HepG2 (cell line): ENCODE results near the gene EPB41L2. TPM values are rescaled to one million over a fixed set of nuclear protein-coding genes. Genes with fewer than 3 reads are reported as not detected.
A peak's percentile ranks its signal among the peaks of the same experiment; 100 is the strongest.

Source experiments
- ATAC-seq: fragments of 200-7000 bp; cut with Tn5 transposase; 3 replicates; pipeline ENCODE4 v1.9.1; 2020; ENCODE audit warnings: mild to moderate bottlenecking, moderate library complexity
- BruUV-seq: library from RNA; stranded (reverse); fragments of 400-500 nt; replicated peaks from 2 replicates; lab custom pipeline; 2021; lab: Mats Ljungman, UMichigan
- CTCF ChIA-PET: fragments of 300-600 bp; formaldehyde crosslinking; extraction: SDS; loops from one replicate; lab custom pipeline; 2021; ENCODE audit warnings: low total read pairs, inconsistent platforms, low intra/inter-chr PET ratio; lab: Yijun Ruan, JAX
- POLR2A ChIA-PET: fragments of 350-600 bp; sonication (Branson Sonifier 250); formaldehyde crosslinking; loops from one replicate; lab custom pipeline; 2020; ENCODE audit warnings: antibody characterized with exemption, inconsistent platforms; lab: Yijun Ruan, JAX
- DNase-seq: peaks from one replicate; pipeline ENCODE4 v3.0.0-alpha.2; 2015; ENCODE audit warnings: low spot score
- FAIRE-seq: peaks from 3 replicates; lab custom pipeline; 2011; peaks lifted over from hg19 to GRCh38; lab: Jason Lieb, UNC
- H2AFZ ChIP-seq: one replicate; pipeline ENCODE4 v1.6.1; 2011; ENCODE audit warnings: low read length, inconsistent platforms
- H3K27ac ChIP-seq: fragments of 300-600 bp; 3 replicates; pipeline ENCODE4 v1.8.0; 2011; ENCODE audit warnings: mixed run types, mild to moderate bottlenecking, mixed read lengths, low read length, inconsistent platforms; ENCODE audit not compliant: insufficient read depth; ENCODE audit errors: extremely low read length
- H3K27me3 ChIP-seq, 2 experiments: fragments of 200-600 bp in 1 of 2; 2 replicates in 1 of 2; 3 replicates in 1 of 2; pipeline versions ENCODE4 v1.6.0 to v1.8.0; 2011; ENCODE audit warnings: low read length in 2 of 2, mild to moderate bottlenecking in 2 of 2, moderate library complexity in 2 of 2, inconsistent platforms in 1 of 2; ENCODE audit not compliant: insufficient read depth in 2 of 2, control insufficient read depth in 1 of 2
- H3K36me3 ChIP-seq, 2 experiments: fragments of 200-600 bp in 1 of 2; replicated peaks in 1 of 2; 2 replicates in 1 of 2; 3 replicates in 1 of 2; pipeline versions ENCODE4 v1.5.1 to v1.8.0; 2011; ENCODE audit warnings: low read length in 2 of 2, inconsistent platforms in 1 of 2; ENCODE audit not compliant: insufficient read depth in 2 of 2, control insufficient read depth in 1 of 2
- H3K4me1 ChIP-seq: 2 replicates; pipeline ENCODE4 v1.5.1; 2012; ENCODE audit warnings: low read length, inconsistent platforms; ENCODE audit not compliant: insufficient read depth
- H3K4me2 ChIP-seq: 2 replicates; pipeline ENCODE4 v1.6.0; 2011; ENCODE audit warnings: low read depth, low read length, inconsistent platforms
- H3K4me3 ChIP-seq, 3 experiments: fragments of 200-600 bp in 1 of 3; sonication (generic), shearing (Covaris generic) in 1 of 3; replicated peaks in 1 of 3; 2 replicates each; pipeline ENCODE4 v1.5.1; 2011 to 2016; ENCODE audit warnings: low read length in 3 of 3, inconsistent platforms in 2 of 3, low read depth in 2 of 3, mild to moderate bottlenecking in 2 of 3, control low read depth in 1 of 3, mixed read lengths in 1 of 3; ENCODE audit not compliant: insufficient read depth in 1 of 3
- H3K79me2 ChIP-seq: one replicate; pipeline ENCODE4 v1.6.1; 2011; ENCODE audit warnings: low read length, inconsistent platforms; ENCODE audit not compliant: insufficient read depth
- H3K9ac ChIP-seq: 2 replicates; pipeline ENCODE4 v1.6.0; 2011; ENCODE audit warnings: mild to moderate bottlenecking, low read depth, low read length, inconsistent platforms; ENCODE audit not compliant: insufficient read depth
- H3K9me3 ChIP-seq: 2 replicates; pipeline ENCODE4 v1.5.1; 2012; ENCODE audit warnings: mild to moderate bottlenecking, low read length
- H4K20me1 ChIP-seq: 2 replicates; pipeline ENCODE4 v1.6.0; 2011; ENCODE audit warnings: inconsistent platforms, mild to moderate bottlenecking, low read length, moderate library complexity; ENCODE audit not compliant: insufficient read depth
- CEBPG ChIP-seq: IDR thresholded peaks from 2 replicates; pipeline ENCODE4 v1.6.1; 2016
- FOXA3 ChIP-seq: IDR thresholded peaks from 2 replicates; pipeline ENCODE4 v1.6.1; 2016; ENCODE audit warnings: missing genetic modification reagents, missing compliant biosample characterization
- HMG20A ChIP-seq: IDR thresholded peaks from 2 replicates; pipeline ENCODE4 v1.6.1; 2016; ENCODE audit warnings: borderline replicate concordance
- ISL2 ChIP-seq: sonication (generic); formaldehyde crosslinking; IDR thresholded peaks from 2 replicates; pipeline ENCODE4 v1.5.0; 2020; ENCODE audit warnings: missing genetic modification reagents
- MYC ChIP-seq: sonication (generic); formaldehyde crosslinking; IDR thresholded peaks from 2 replicates; pipeline ENCODE4 v1.9.0; 2021; ENCODE audit warnings: missing genetic modification reagents, borderline replicate concordance
- NAIF1 ChIP-seq: sonication (generic); formaldehyde crosslinking; IDR thresholded peaks from 2 replicates; pipeline ENCODE4 v1.5.0; 2020; ENCODE audit warnings: mild to moderate bottlenecking, missing genetic modification reagents, borderline replicate concordance
- SAFB2 ChIP-seq: sonication (generic); formaldehyde crosslinking; IDR thresholded peaks from 2 replicates; pipeline ENCODE4 v1.5.1; 2020; ENCODE audit warnings: missing genetic modification reagents, low read depth, mild to moderate bottlenecking, borderline replicate concordance
- SIX1 ChIP-seq: sonication (generic); formaldehyde crosslinking; IDR thresholded peaks from 2 replicates; pipeline ENCODE4 v1.4.0; 2020; ENCODE audit warnings: missing genetic modification reagents, borderline replicate concordance
- SMC3 ChIP-seq: IDR thresholded peaks from 2 replicates; pipeline ENCODE4 v1.6.1; 2011; ENCODE audit warnings: low read length, improper control_type of control experiment
- SOX13 ChIP-seq, 3 experiments: fragments of 450-650 bp in 1 of 3; sonication (generic) in 1 of 3; formaldehyde crosslinking in 1 of 3; IDR thresholded peaks in 2 of 3; conservative IDR thresholded peaks in 1 of 3; 2 replicates each; pipeline versions ENCODE4 v1.5.0 to v1.6.1; 2016 to 2020; ENCODE audit warnings: antibody characterized with exemption in 1 of 3, mild to moderate bottlenecking in 1 of 3, missing compliant biosample characterization in 1 of 3, missing genetic modification reagents in 1 of 3, moderate library complexity in 1 of 3
- SSRP1 ChIP-seq: IDR thresholded peaks from 2 replicates; pipeline ENCODE4 v1.6.1; 2016; ENCODE audit warnings: control low read depth
- ZNF143 ChIP-seq: sonication (generic); formaldehyde crosslinking; IDR thresholded peaks from 2 replicates; pipeline ENCODE4 v1.4.0; 2020; ENCODE audit warnings: missing genetic modification reagents
- ZNF556 ChIP-seq: sonication (generic); formaldehyde crosslinking; IDR thresholded peaks from 2 replicates; pipeline ENCODE4 v1.4.0; 2020; ENCODE audit warnings: mild to moderate bottlenecking, missing genetic modification reagents, borderline replicate concordance
- ZNF672 ChIP-seq: sonication (generic); formaldehyde crosslinking; IDR thresholded peaks from 2 replicates; pipeline ENCODE4 v1.8.1; 2022; ENCODE audit warnings: missing genetic modification reagents
- WGBS: methylation state at CpG from one replicate; pipeline ENCODE4 v1.1.6; 2017; ENCODE audit warnings: low lambda C conversion rate; 5-methylcytosine and 5-hydroxymethylcytosine counted together
- in situ Hi-C: cut with HindIII; loops from 2 replicates; pipeline ENCODE4 v1.10.0; 2017; ENCODE audit warnings: low pct_unique_long_range_greater_than_20kb; ENCODE audit not compliant: extremely low pct_ligation_motif_present
- intact Hi-C: fragments of 100-400 bp; cut with micrococcal nuclease; formaldehyde crosslinking; loops from one replicate; pipeline ENCODE4 v1.10.0; 2022; ENCODE audit not compliant: unreplicated experiment
- polyA plus RNA-seq, 8 experiments: library from polyadenylated mRNA; depleted of rRNA in 3 of 8; stranded (reverse) in 7 of 8; unstranded in 1 of 8; fragments of >200 nt; fragmentation: Illumina TruSeq in 4 of 8; extraction: Trizol in 4 of 8; gene quantifications; 2 replicates each; pipeline versions ENCODE4 v1.2.1 to v1.2.3, GENCODE V29; 2011 to 2016; ENCODE audit warnings: low read depth in 4 of 8, missing spikeins in 1 of 8, mixed read lengths in 1 of 8; ENCODE audit not compliant: insufficient read depth in 1 of 8
- total RNA-seq, 5 experiments: library from RNA; depleted of rRNA; stranded (reverse); fragments of >200 nt; fragmentation: Illumina TruSeq; extraction: Trizol; gene quantifications; 2 replicates each; pipeline ENCODE4 v1.2.3, GENCODE V29; 2016; ENCODE audit warnings: low read depth in 1 of 5
- TF ChIP-seq, protein P1 (sequence below): sonication (generic); formaldehyde crosslinking; IDR thresholded peaks from 2 replicates; pipeline ENCODE4 v1.4.0; 2020; ENCODE audit warnings: missing genetic modification reagents
- TF ChIP-seq, protein P2 (sequence below): IDR thresholded peaks from 2 replicates; pipeline ENCODE4 v1.4.0; 2020; ENCODE audit warnings: mild to moderate bottlenecking, missing genetic modification reagents

EPB41L2 gene
- total and polyA plus RNA-seq, 2 of the 13 experiments (the other 11 are each of a cell fraction or from before 2014, with no cell fraction given), result 41.7 to 56.4 TPM

DNA sequence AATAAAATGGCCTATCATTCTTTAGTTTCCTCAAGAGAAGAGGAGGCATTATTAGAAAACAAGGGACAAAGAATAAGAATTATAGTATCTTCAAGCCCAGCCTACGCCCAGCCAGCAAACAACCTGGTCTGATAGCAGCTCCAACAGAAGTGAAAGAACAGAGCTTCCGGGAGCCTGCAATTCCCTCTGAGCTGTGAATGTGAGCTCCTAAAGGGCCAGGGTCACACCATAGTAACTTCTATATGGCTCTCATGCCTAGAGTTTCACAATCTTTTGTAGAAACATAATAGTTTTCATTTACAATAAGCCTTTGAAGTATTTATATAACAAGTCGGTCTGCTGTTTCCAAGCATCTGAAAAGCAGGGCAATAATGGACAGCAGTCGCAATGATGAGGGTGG, 119.3 kb downstream of the EPB41L2 start:
- intact Hi-C loops (no loop called here), in situ Hi-C loops (no loop called here)
- Histone ChIP-seq H3K27ac (peak overlapping the region; percentile 50), H3K27me3 (no peaks in the 10 kb centered on the region), H3K9ac (0 out of 2 replicates have a peak overlapping the region, but pooled peaks have one; percentile 15), H3K4me1 (peaks cover 68% of the 10 kb centered on the region), H3K36me3 (0 out of 5 replicates have a peak, but pooled peaks cover 0 to 3% of the 10 kb centered on the region in 2 experiments), H3K9me3 (no peaks in the 10 kb centered on the region), H2AFZ (no peak overlapping the region), H4K20me1 (no peaks in the 10 kb centered on the region), H3K79me2 (peaks cover 20% of the 10 kb centered on the region), H3K4me3 (no peak overlapping the region), H3K4me2 (peak overlapping the region; percentile 43; the same call in 1 of the 2 replicates)
- no TSS peak for BruUV-seq
- DNase-seq (peak; percentile 88), FAIRE-seq (no peak), ATAC-seq (peak; percentile 89)
- WGBS, result 57% methylated on average over 4 of the region's 4 CpGs
- ChIA-PET CTCF (no interaction called here), POLR2A (interaction anchor here (0.8 to 1.0 kb wide), 2 partner anchors 8 to 10 kb away, joined by 3 to 5 read pairs; no protein-coding TSS in a partner anchor)
- TF ChIP-seq SMC3 (0 out of 2 replicates have a peak, but pooled peaks have one; percentile 1), ZNF143 (CRISPR knock-in tag) (no peak), HMG20A (peak; percentile 70; the same call in 1 of the 2 replicates), SSRP1 (no peak; the same call in 1 of the 2 replicates), CEBPG (CRISPR knock-in tag) (peak; percentile 80), ZNF672 (CRISPR knock-in tag) (no peak), SIX1 (no peak), ZNF556 (CRISPR knock-in tag) (no peak), FOXA3 (CRISPR knock-in tag) (peak; percentile 53; the same call in 1 of the 2 replicates), SOX13 (IDR thresholded peaks at IDR 0.05) (no peak), SOX13 (CRISPR knock-in tag; conservative IDR thresholded peaks at IDR 0.05 in 1 of 2, IDR thresholded peaks at IDR 0.05 in 1 of 2) (peak in 1 of 2 experiments; percentile 96; a peak in 2 of 4 replicates), ISL2 (CRISPR knock-in tag) (0 out of 2 replicates have a peak, but pooled peaks have one; percentile 24), MYC (CRISPR knock-in tag) (no peak), NAIF1 (CRISPR knock-in tag) (0 out of 2 replicates have a peak, but pooled peaks have one; percentile 34), SAFB2 (no peak)
- TF ChIP-seq, protein P1, sequence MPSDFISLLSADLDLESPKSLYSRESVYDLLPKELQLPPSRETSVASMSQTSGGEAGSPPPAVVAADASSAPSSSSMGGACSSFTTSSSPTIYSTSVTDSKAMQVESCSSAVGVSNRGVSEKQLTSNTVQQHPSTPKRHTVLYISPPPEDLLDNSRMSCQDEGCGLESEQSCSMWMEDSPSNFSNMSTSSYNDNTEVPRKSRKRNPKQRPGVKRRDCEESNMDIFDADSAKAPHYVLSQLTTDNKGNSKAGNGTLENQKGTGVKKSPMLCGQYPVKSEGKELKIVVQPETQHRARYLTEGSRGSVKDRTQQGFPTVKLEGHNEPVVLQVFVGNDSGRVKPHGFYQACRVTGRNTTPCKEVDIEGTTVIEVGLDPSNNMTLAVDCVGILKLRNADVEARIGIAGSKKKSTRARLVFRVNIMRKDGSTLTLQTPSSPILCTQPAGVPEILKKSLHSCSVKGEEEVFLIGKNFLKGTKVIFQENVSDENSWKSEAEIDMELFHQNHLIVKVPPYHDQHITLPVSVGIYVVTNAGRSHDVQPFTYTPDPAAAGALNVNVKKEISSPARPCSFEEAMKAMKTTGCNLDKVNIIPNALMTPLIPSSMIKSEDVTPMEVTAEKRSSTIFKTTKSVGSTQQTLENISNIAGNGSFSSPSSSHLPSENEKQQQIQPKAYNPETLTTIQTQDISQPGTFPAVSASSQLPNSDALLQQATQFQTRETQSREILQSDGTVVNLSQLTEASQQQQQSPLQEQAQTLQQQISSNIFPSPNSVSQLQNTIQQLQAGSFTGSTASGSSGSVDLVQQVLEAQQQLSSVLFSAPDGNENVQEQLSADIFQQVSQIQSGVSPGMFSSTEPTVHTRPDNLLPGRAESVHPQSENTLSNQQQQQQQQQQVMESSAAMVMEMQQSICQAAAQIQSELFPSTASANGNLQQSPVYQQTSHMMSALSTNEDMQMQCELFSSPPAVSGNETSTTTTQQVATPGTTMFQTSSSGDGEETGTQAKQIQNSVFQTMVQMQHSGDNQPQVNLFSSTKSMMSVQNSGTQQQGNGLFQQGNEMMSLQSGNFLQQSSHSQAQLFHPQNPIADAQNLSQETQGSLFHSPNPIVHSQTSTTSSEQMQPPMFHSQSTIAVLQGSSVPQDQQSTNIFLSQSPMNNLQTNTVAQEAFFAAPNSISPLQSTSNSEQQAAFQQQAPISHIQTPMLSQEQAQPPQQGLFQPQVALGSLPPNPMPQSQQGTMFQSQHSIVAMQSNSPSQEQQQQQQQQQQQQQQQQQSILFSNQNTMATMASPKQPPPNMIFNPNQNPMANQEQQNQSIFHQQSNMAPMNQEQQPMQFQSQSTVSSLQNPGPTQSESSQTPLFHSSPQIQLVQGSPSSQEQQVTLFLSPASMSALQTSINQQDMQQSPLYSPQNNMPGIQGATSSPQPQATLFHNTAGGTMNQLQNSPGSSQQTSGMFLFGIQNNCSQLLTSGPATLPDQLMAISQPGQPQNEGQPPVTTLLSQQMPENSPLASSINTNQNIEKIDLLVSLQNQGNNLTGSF (CRISPR knock-in tag), result no peak
- TF ChIP-seq, protein P2, sequence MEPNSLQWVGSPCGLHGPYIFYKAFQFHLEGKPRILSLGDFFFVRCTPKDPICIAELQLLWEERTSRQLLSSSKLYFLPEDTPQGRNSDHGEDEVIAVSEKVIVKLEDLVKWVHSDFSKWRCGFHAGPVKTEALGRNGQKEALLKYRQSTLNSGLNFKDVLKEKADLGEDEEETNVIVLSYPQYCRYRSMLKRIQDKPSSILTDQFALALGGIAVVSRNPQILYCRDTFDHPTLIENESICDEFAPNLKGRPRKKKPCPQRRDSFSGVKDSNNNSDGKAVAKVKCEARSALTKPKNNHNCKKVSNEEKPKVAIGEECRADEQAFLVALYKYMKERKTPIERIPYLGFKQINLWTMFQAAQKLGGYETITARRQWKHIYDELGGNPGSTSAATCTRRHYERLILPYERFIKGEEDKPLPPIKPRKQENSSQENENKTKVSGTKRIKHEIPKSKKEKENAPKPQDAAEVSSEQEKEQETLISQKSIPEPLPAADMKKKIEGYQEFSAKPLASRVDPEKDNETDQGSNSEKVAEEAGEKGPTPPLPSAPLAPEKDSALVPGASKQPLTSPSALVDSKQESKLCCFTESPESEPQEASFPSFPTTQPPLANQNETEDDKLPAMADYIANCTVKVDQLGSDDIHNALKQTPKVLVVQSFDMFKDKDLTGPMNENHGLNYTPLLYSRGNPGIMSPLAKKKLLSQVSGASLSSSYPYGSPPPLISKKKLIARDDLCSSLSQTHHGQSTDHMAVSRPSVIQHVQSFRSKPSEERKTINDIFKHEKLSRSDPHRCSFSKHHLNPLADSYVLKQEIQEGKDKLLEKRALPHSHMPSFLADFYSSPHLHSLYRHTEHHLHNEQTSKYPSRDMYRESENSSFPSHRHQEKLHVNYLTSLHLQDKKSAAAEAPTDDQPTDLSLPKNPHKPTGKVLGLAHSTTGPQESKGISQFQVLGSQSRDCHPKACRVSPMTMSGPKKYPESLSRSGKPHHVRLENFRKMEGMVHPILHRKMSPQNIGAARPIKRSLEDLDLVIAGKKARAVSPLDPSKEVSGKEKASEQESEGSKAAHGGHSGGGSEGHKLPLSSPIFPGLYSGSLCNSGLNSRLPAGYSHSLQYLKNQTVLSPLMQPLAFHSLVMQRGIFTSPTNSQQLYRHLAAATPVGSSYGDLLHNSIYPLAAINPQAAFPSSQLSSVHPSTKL (CRISPR knock-in tag), result peak; percentile 84
